ENCODE data around the gene UMOD.
A peak's percentile ranks its signal among the peaks of the same experiment; 100 is the strongest.

The UMOD gene

GRCh38 chr16:20383106-20384029 is 30.9 kb upstream of the UMOD start:
- no peak overlapping the region for H3K4me3 ChIP-seq (ENCODE audit: low read length)
- DNase-seq (ENCODE audit: low read depth), result peak; percentile 60
- TF ChIP-seq CTCF (conservative IDR thresholded peaks at IDR 0.05; ENCODE audit: low read length), result peak; percentile 84

- no peak overlapping the region for H3K4me3 ChIP-seq (ENCODE audit: low read length)
- no peak for DNase-seq (ENCODE audit: low read depth)
- no peak for TF ChIP-seq CTCF (conservative IDR thresholded peaks at IDR 0.05; ENCODE audit: low read length)
These were observed 29.9 kb upstream of the UMOD start for GRCh38 chr16:20382202-20382948.

- H3K4me3 ChIP-seq (ENCODE audit: low read length), result no peak overlapping the region
- TF ChIP-seq CTCF (conservative IDR thresholded peaks at IDR 0.05; ENCODE audit: low read length), result no peak
- DNase-seq (ENCODE audit: low read depth), result no peak
These were observed 28.3 kb upstream of the UMOD start for GRCh38 chr16:20380782-20381181.

GRCh38 chr16:20377181-20377580 is 24.7 kb upstream of the UMOD start:
- TF ChIP-seq CTCF (conservative IDR thresholded peaks at IDR 0.05; ENCODE audit: low read length), result no peak
- DNase-seq (ENCODE audit: low read depth), result no peak

GRCh38 chr16:20372701-20373100 is 20.2 kb upstream of the UMOD start:
- TF ChIP-seq CTCF (conservative IDR thresholded peaks at IDR 0.05; ENCODE audit: low read length), result no peak
- H3K4me3 ChIP-seq (ENCODE audit: low read length), result no peak overlapping the region
- DNase-seq (ENCODE audit: low read depth), result no peak

More at GRCh38 chr16:20377181-20377580, 24.7 kb upstream of the UMOD start:
- H3K4me3 ChIP-seq (ENCODE audit: low read length), result no peak overlapping the region

GRCh38 chr16:20369452-20370054 is 17.0 kb upstream of the UMOD start:
- no peak for DNase-seq (ENCODE audit: low read depth)
- H3K4me3 ChIP-seq (ENCODE audit: low read length), result no peak overlapping the region
- TF ChIP-seq CTCF (conservative IDR thresholded peaks at IDR 0.05; ENCODE audit: low read length), result no peak

Measured in AG10803 (cell line).